HepG2 (cell line): Measurements from ENCODE around the gene SLN. TPM values are rescaled to one million over a fixed set of nuclear protein-coding genes. Genes with fewer than 3 reads are reported as not detected.

Source experiments
- ATAC-seq: fragments of 200-7000 bp; cut with Tn5 transposase; 3 replicates; pipeline ENCODE4 v1.9.1; 2020; ENCODE audit warnings: mild to moderate bottlenecking, moderate library complexity
- BruUV-seq: library from RNA; stranded (reverse); fragments of 400-500 nt; replicated peaks from 2 replicates; lab custom pipeline; 2021; lab: Mats Ljungman, UMichigan
- CTCF ChIA-PET: fragments of 300-600 bp; formaldehyde crosslinking; extraction: SDS; loops from one replicate; lab custom pipeline; 2021; ENCODE audit warnings: low total read pairs, inconsistent platforms, low intra/inter-chr PET ratio; lab: Yijun Ruan, JAX
- POLR2A ChIA-PET: fragments of 350-600 bp; sonication (Branson Sonifier 250); formaldehyde crosslinking; loops from one replicate; lab custom pipeline; 2020; ENCODE audit warnings: antibody characterized with exemption, inconsistent platforms; lab: Yijun Ruan, JAX
- DNase-seq: peaks from one replicate; pipeline ENCODE4 v3.0.0-alpha.2; 2015; ENCODE audit warnings: low spot score
- FAIRE-seq: peaks from 3 replicates; lab custom pipeline; 2011; peaks lifted over from hg19 to GRCh38; lab: Jason Lieb, UNC
- H2AFZ ChIP-seq: one replicate; pipeline ENCODE4 v1.6.1; 2011; ENCODE audit warnings: low read length, inconsistent platforms
- H3K27ac ChIP-seq: fragments of 300-600 bp; 3 replicates; pipeline ENCODE4 v1.8.0; 2011; ENCODE audit warnings: mixed run types, mild to moderate bottlenecking, mixed read lengths, low read length, inconsistent platforms; ENCODE audit not compliant: insufficient read depth; ENCODE audit errors: extremely low read length
- H3K27me3 ChIP-seq, 2 experiments: fragments of 200-600 bp in 1 of 2; 2 replicates in 1 of 2; 3 replicates in 1 of 2; pipeline versions ENCODE4 v1.6.0 to v1.8.0; 2011; ENCODE audit warnings: low read length in 2 of 2, mild to moderate bottlenecking in 2 of 2, moderate library complexity in 2 of 2, inconsistent platforms in 1 of 2; ENCODE audit not compliant: insufficient read depth in 2 of 2, control insufficient read depth in 1 of 2
- H3K36me3 ChIP-seq, 2 experiments: fragments of 200-600 bp in 1 of 2; replicated peaks in 1 of 2; 2 replicates in 1 of 2; 3 replicates in 1 of 2; pipeline versions ENCODE4 v1.5.1 to v1.8.0; 2011; ENCODE audit warnings: low read length in 2 of 2, inconsistent platforms in 1 of 2; ENCODE audit not compliant: insufficient read depth in 2 of 2, control insufficient read depth in 1 of 2
- H3K4me1 ChIP-seq: 2 replicates; pipeline ENCODE4 v1.5.1; 2012; ENCODE audit warnings: low read length, inconsistent platforms; ENCODE audit not compliant: insufficient read depth
- H3K4me2 ChIP-seq: 2 replicates; pipeline ENCODE4 v1.6.0; 2011; ENCODE audit warnings: low read depth, low read length, inconsistent platforms
- H3K4me3 ChIP-seq, 3 experiments: fragments of 200-600 bp in 1 of 3; sonication (generic), shearing (Covaris generic) in 1 of 3; replicated peaks in 1 of 3; 2 replicates each; pipeline ENCODE4 v1.5.1; 2011 to 2016; ENCODE audit warnings: low read length in 3 of 3, inconsistent platforms in 2 of 3, low read depth in 2 of 3, mild to moderate bottlenecking in 2 of 3, control low read depth in 1 of 3, mixed read lengths in 1 of 3; ENCODE audit not compliant: insufficient read depth in 1 of 3
- H3K79me2 ChIP-seq: one replicate; pipeline ENCODE4 v1.6.1; 2011; ENCODE audit warnings: low read length, inconsistent platforms; ENCODE audit not compliant: insufficient read depth
- H3K9ac ChIP-seq: 2 replicates; pipeline ENCODE4 v1.6.0; 2011; ENCODE audit warnings: mild to moderate bottlenecking, low read depth, low read length, inconsistent platforms; ENCODE audit not compliant: insufficient read depth
- H3K9me3 ChIP-seq: 2 replicates; pipeline ENCODE4 v1.5.1; 2012; ENCODE audit warnings: mild to moderate bottlenecking, low read length
- H4K20me1 ChIP-seq: 2 replicates; pipeline ENCODE4 v1.6.0; 2011; ENCODE audit warnings: inconsistent platforms, mild to moderate bottlenecking, low read length, moderate library complexity; ENCODE audit not compliant: insufficient read depth
- CBX1 ChIP-seq: IDR thresholded peaks from one replicate; pipeline ENCODE4 v1.6.1; 2016; ENCODE audit warnings: antibody characterized with exemption, low read depth
- ELF3 ChIP-seq: IDR thresholded peaks from 2 replicates; pipeline ENCODE4 v1.6.1; 2016; ENCODE audit warnings: missing genetic modification reagents, missing compliant biosample characterization
- HMG20B ChIP-seq: conservative IDR thresholded peaks from 2 replicates; pipeline ENCODE4 v1.6.1; 2016; ENCODE audit warnings: missing genetic modification reagents, missing compliant biosample characterization
- HOXA5 ChIP-seq: sonication (generic); formaldehyde crosslinking; IDR thresholded peaks from 2 replicates; pipeline ENCODE4 v1.4.0; 2020; ENCODE audit warnings: missing genetic modification reagents
- KAT8 ChIP-seq: IDR thresholded peaks from 2 replicates; pipeline ENCODE4 v1.6.1; 2016; ENCODE audit warnings: missing genetic modification reagents, missing compliant biosample characterization
- SNAPC2 ChIP-seq: sonication (generic); formaldehyde crosslinking; IDR thresholded peaks from 2 replicates; pipeline ENCODE4 v1.8.1; 2022; ENCODE audit warnings: mild to moderate bottlenecking, missing genetic modification reagents
- TSC22D2 ChIP-seq: sonication (generic); formaldehyde crosslinking; IDR thresholded peaks from 2 replicates; pipeline ENCODE4 v1.5.1; 2020; ENCODE audit warnings: missing genetic modification reagents, mild to moderate bottlenecking, borderline replicate concordance
- ZFP36L1 ChIP-seq: sonication (generic); formaldehyde crosslinking; IDR thresholded peaks from 2 replicates; pipeline ENCODE4 v1.8.0; 2022; ENCODE audit warnings: mild to moderate bottlenecking, missing genetic modification reagents, moderate library complexity
- ZNF383 ChIP-seq: sonication (generic); formaldehyde crosslinking; IDR thresholded peaks from 2 replicates; pipeline ENCODE4 v1.4.0; 2020; ENCODE audit warnings: missing genetic modification reagents, mild to moderate bottlenecking, borderline replicate concordance
- ZNF83 ChIP-seq: sonication (generic); formaldehyde crosslinking; IDR thresholded peaks from 2 replicates; pipeline ENCODE4 v1.4.0; 2020; ENCODE audit warnings: missing genetic modification reagents, mild to moderate bottlenecking, borderline replicate concordance
- ZSCAN22 ChIP-seq: sonication (generic); formaldehyde crosslinking; IDR thresholded peaks from 2 replicates; pipeline ENCODE4 v1.4.0; 2020; ENCODE audit warnings: mild to moderate bottlenecking, missing genetic modification reagents
- ZSCAN29 ChIP-seq: sonication (generic); formaldehyde crosslinking; conservative IDR thresholded peaks from 2 replicates; pipeline ENCODE4 v1.4.0; 2020; ENCODE audit warnings: mild to moderate bottlenecking, missing genetic modification reagents
- WGBS: methylation state at CpG from one replicate; pipeline ENCODE4 v1.1.6; 2017; ENCODE audit warnings: low lambda C conversion rate; 5-methylcytosine and 5-hydroxymethylcytosine counted together
- in situ Hi-C: cut with HindIII; loops from 2 replicates; pipeline ENCODE4 v1.10.0; 2017; ENCODE audit warnings: low pct_unique_long_range_greater_than_20kb; ENCODE audit not compliant: extremely low pct_ligation_motif_present
- intact Hi-C: fragments of 100-400 bp; cut with micrococcal nuclease; formaldehyde crosslinking; loops from one replicate; pipeline ENCODE4 v1.10.0; 2022; ENCODE audit not compliant: unreplicated experiment
- polyA plus RNA-seq, 8 experiments: library from polyadenylated mRNA; depleted of rRNA in 3 of 8; stranded (reverse) in 7 of 8; unstranded in 1 of 8; fragments of >200 nt; fragmentation: Illumina TruSeq in 4 of 8; extraction: Trizol in 4 of 8; gene quantifications; 2 replicates each; pipeline versions ENCODE4 v1.2.1 to v1.2.3, GENCODE V29; 2011 to 2016; ENCODE audit warnings: low read depth in 4 of 8, missing spikeins in 1 of 8, mixed read lengths in 1 of 8; ENCODE audit not compliant: insufficient read depth in 1 of 8
- total RNA-seq, 5 experiments: library from RNA; depleted of rRNA; stranded (reverse); fragments of >200 nt; fragmentation: Illumina TruSeq; extraction: Trizol; gene quantifications; 2 replicates each; pipeline ENCODE4 v1.2.3, GENCODE V29; 2016; ENCODE audit warnings: low read depth in 1 of 5
- TF ChIP-seq, protein P1 (sequence below): sonication (generic); formaldehyde crosslinking; IDR thresholded peaks from 2 replicates; pipeline ENCODE4 v1.5.0; 2020; ENCODE audit warnings: mild to moderate bottlenecking, missing genetic modification reagents
- TF ChIP-seq, protein P2 (sequence below): sonication (generic); formaldehyde crosslinking; IDR thresholded peaks from 2 replicates; pipeline ENCODE4 v1.4.0; 2020; ENCODE audit warnings: missing genetic modification reagents

SLN gene
- total and polyA plus RNA-seq, 2 of the 13 experiments (the other 11 are each of a cell fraction or from before 2014, with no cell fraction given): not detected

DNA sequence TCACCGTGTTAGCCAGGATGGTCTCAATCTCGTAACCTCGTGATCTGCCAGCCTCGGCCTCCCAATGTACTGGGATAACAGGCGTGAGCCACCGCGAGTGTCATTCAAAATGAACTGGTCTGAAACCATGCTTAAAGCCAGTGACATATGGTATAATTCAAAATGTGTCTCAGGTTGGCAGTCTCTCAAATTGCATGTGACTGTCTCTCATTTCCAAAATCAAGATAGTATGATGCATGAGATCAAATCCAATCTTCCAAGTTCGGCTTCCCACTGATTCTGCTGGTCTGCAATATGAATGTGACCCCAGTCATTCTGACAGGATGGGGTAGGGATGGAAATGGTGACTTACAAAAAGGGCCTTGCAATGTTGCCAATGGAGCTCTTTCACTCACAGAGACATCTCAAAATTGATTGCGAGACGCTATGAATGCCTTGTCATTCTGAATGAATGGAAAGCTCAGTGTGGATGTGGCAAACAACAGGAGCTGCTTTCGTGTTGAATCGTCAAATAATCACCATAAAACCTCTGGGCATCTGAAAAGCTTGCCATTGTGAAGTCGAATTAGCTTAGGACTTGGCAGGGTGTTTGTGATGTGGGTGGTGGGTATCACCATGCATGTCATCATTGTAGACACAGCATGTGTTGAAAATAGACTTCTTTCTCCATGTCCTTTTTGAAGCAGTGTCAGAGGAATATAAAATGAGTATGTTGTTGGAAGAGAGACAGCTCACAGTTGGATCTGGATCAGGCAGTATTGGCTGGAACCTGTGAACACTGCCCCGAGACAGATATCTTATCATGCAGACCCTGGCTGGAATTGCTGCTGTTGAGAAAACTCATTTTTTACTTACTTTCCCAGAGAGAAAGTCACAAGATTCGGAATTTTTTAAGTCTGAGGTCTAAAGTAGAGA lies 12.2 kb downstream of the SLN start (continued):
- TF ChIP-seq TSC22D2 (CRISPR knock-in tag) (no peak), ZFP36L1 (no peak), ZSCAN22 (CRISPR knock-in tag) (no peak), SNAPC2 (no peak), KAT8 (CRISPR knock-in tag) (no peak), ZNF383 (CRISPR knock-in tag) (no peak), ZNF83 (CRISPR knock-in tag) (no peak)
- TF ChIP-seq, protein P1, sequence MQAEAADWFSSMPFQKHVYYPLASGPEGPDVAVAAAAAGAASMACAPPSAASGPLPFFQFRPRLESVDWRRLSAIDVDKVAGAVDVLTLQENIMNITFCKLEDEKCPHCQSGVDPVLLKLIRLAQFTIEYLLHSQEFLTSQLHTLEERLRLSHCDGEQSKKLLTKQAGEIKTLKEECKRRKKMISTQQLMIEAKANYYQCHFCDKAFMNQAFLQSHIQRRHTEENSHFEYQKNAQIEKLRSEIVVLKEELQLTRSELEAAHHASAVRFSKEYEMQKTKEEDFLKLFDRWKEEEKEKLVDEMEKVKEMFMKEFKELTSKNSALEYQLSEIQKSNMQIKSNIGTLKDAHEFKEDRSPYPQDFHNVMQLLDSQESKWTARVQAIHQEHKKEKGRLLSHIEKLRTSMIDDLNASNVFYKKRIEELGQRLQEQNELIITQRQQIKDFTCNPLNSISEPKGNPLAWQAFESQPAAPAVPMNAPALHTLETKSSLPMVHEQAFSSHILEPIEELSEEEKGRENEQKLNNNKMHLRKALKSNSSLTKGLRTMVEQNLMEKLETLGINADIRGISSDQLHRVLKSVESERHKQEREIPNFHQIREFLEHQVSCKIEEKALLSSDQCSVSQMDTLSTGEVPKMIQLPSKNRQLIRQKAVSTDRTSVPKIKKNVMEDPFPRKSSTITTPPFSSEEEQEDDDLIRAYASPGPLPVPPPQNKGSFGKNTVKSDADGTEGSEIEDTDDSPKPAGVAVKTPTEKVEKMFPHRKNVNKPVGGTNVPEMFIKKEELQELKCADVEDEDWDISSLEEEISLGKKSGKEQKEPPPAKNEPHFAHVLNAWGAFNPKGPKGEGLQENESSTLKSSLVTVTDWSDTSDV (CRISPR knock-in tag): no peak

DNA sequence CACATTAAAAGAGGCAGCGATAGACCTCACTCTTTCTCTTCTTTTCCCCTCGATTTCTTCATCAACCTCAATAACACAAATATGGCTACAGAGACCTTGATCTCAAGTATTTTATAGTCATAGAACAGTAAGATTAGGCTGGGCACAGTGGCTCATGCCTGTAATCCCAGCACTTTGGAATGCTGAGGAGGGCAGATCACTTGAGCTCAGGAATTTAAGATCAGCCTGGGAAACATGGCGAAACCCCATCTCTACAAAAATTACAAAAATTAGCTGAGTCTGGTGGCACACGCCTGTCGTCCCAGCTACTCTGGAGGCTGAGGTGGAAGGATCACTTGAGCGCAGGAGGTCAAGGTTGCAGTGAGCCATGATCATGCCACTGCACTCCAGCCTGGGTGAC lies 14.6 kb downstream of the SLN start:
- intact Hi-C loops: no loop called here
- no peak overlapping the region for H2AFZ ChIP-seq

More for the DNA sequence above, 14.6 kb downstream of the SLN start:
- no peak overlapping the region for H3K4me2 ChIP-seq
- H3K9ac ChIP-seq: no peak overlapping the region
- H3K9me3 ChIP-seq: no peaks in the 10 kb centered on the region
- peaks cover 0 to 4% of the 10 kb centered on the region in 2 experiments; a peak in 3 of 5 replicates for H3K27me3 ChIP-seq
- BruUV-seq: no TSS peak
- 28% methylated on average over 6 of the region's 6 CpGs for WGBS
- no peaks in the 10 kb centered on the region for H3K79me2 ChIP-seq
- in situ Hi-C loops: no loop called here
- no peaks in the 10 kb centered on the region for H4K20me1 ChIP-seq
- POLR2A ChIA-PET: no interaction called here
- CTCF ChIA-PET: no interaction called here
- no peaks in the 10 kb centered on the region for H3K36me3 ChIP-seq
- no peaks in the 10 kb centered on the region for H3K4me1 ChIP-seq
- no peak overlapping the region for H3K27ac ChIP-seq
- TF ChIP-seq ELF3 (CRISPR knock-in tag): no peak
- TF ChIP-seq HOXA5: no peak
- no peak for TF ChIP-seq HMG20B (CRISPR knock-in tag)
- TF ChIP-seq CBX1: no peak
- TF ChIP-seq ZSCAN29 (CRISPR knock-in tag): no peak
- TF ChIP-seq, protein P2, sequence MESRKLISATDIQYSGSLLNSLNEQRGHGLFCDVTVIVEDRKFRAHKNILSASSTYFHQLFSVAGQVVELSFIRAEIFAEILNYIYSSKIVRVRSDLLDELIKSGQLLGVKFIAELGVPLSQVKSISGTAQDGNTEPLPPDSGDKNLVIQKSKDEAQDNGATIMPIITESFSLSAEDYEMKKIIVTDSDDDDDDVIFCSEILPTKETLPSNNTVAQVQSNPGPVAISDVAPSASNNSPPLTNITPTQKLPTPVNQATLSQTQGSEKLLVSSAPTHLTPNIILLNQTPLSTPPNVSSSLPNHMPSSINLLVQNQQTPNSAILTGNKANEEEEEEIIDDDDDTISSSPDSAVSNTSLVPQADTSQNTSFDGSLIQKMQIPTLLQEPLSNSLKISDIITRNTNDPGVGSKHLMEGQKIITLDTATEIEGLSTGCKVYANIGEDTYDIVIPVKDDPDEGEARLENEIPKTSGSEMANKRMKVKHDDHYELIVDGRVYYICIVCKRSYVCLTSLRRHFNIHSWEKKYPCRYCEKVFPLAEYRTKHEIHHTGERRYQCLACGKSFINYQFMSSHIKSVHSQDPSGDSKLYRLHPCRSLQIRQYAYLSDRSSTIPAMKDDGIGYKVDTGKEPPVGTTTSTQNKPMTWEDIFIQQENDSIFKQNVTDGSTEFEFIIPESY (CRISPR knock-in tag): no peak
- FAIRE-seq (no peak), ATAC-seq (no peak), DNase-seq (no peak)
- H3K4me3 ChIP-seq: no peak overlapping the region
